Prostate gland (tissue), 2 donors: ENCODE measurements around the gene HOXB6.

Experiments used
- POLR2A ChIP-seq: fragments of 450-650 bp; IDR thresholded peaks from one replicate; pipeline ENCODE4 v1.6.1; 2016; ENCODE audit warnings: antibody characterized with exemption, mild to moderate bottlenecking
- POLR2AphosphoS5 ChIP-seq: sonication (generic); formaldehyde crosslinking; IDR thresholded peaks from one replicate; pipeline ENCODE4 v1.6.1; 2017; ENCODE audit warnings: antibody characterized with exemption
- TF ChIP-seq, protein P1 (sequence below), 4 experiments: fragments of 200-600 bp in 2 of 4; fragments of 450-650 bp in 2 of 4; sonication (generic) in 2 of 4; IDR thresholded peaks; 1 replicate in 3 of 4; 2 replicates in 1 of 4; pipeline ENCODE4 v1.5.1; 2016 to 2019; ENCODE audit warnings: antibody characterized with exemption in 4 of 4, mild to moderate bottlenecking in 2 of 4, moderate library complexity in 2 of 4

DNA sequence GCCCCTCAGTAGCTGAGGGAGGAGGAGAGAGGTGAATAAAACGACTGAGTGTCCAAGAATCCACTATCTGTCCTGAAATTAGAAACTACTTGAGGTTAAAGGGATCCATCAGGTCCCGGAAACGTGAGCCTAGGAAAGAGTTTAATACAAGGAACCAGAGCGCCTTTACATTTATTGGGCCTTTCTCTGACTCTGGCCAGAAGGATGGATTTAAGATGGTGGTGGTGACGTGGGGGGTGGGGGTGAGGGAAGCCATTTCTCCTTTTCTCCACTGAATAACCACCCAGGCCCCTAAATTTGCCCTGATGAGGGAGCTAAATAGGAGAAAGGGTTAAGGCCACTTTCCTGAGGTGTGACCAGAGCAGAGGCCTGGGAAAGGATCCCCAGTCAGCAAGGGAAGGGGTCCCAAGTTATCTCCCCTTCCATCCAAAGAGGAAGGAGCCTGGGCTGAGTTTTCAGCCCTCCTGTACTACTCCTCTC is 22.4 kb upstream of the HOXB6 start:
- no peak for TF ChIP-seq POLR2A
- TF ChIP-seq, protein P1, sequence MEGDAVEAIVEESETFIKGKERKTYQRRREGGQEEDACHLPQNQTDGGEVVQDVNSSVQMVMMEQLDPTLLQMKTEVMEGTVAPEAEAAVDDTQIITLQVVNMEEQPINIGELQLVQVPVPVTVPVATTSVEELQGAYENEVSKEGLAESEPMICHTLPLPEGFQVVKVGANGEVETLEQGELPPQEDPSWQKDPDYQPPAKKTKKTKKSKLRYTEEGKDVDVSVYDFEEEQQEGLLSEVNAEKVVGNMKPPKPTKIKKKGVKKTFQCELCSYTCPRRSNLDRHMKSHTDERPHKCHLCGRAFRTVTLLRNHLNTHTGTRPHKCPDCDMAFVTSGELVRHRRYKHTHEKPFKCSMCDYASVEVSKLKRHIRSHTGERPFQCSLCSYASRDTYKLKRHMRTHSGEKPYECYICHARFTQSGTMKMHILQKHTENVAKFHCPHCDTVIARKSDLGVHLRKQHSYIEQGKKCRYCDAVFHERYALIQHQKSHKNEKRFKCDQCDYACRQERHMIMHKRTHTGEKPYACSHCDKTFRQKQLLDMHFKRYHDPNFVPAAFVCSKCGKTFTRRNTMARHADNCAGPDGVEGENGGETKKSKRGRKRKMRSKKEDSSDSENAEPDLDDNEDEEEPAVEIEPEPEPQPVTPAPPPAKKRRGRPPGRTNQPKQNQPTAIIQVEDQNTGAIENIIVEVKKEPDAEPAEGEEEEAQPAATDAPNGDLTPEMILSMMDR (IDR thresholded peaks at IDR 0.05): no peak
- TF ChIP-seq POLR2AphosphoS5: no peak
